ENCODE data around the gene TMEM115. TPM values are rescaled to one million over a fixed set of nuclear protein-coding genes. Genes with fewer than 3 reads are reported as not detected.

The TMEM115 gene
- total and polyA plus RNA-seq, 9 of the 15 experiments (the other 6 are each of a cell fraction or from before 2014, with no cell fraction given): 1.6 to 26.9 (median 14.1) TPM

DNA sequence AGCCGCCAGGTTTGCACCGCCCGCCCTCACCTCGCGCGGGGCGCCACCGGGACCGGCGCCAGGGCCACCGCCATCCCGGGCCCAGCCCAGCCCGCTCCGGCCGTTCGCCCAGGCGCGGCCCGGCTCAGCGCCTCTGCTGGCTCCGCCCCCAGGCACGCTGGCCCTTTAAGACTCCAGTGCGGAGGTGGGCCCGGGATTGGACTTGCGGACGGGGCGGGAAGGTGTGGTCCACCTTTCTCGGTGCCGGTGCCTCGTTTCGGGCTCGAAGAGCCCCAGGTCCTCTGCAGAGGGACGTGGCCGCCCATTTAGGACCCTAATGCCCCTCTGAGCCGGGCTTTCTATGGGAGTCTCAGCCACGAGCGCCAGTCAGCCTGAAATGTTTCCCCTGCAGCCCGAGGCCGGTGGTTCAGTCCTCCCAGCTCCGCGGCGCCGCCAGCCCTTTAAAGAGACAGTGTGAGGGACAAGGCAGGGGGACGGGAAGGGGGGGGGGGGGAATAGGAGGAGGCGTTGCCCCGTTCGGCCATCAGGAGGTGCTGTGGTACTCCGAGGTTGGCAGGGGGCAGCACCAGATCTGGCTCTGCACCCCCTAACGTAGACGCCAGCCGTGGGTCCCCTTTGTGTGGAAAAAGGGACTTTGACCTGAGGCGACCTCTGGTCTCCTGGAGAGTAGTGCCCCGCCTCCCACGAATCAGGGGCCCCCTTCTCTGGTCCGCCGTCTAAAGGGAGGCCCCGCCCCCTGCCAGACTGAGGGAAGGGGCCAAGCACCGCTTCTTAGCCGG, 37.8 kb downstream of the TMEM115 start (continued):
- TF ChIP-seq DACH1 (IDR thresholded peaks at IDR 0.05; ENCODE audit: partially characterized antibody) (no peak), ATF1 (CRISPR knock-in tag; IDR thresholded peaks at IDR 0.05) (no peak), ATF1 (tag; IDR thresholded peaks at IDR 0.05) (0 out of 2 replicates have a peak, but pooled peaks have one; percentile 32), HDGF (IDR thresholded peaks at IDR 0.05) (no peak), SREBF1 (IDR thresholded peaks at IDR 0.05; ENCODE audit: borderline replicate concordance, low read depth, low read length) (0 out of 2 replicates have a peak, but pooled peaks have one; percentile 51), CXXC5 (CRISPR knock-in tag; IDR thresholded peaks at IDR 0.05) (peak; percentile 67; the same call in 1 of the 2 replicates), ZNF282 (CRISPR knock-in tag; IDR thresholded peaks at IDR 0.05) (no peak), MXI1 (IDR thresholded peaks at IDR 0.05; ENCODE audit: low read depth, low read length) (0 out of 2 replicates have a peak, but pooled peaks have one; percentile 7), MBD2 (IDR thresholded peaks at IDR 0.05; ENCODE audit: borderline replicate concordance, low read depth) (peak; percentile 94), ZNF436 (CRISPR knock-in tag; IDR thresholded peaks at IDR 0.05) (no peak), ZFP91 (CRISPR knock-in tag; IDR thresholded peaks at IDR 0.05) (peak; percentile 97), SIN3A (IDR thresholded peaks at IDR 0.05; ENCODE audit: borderline replicate concordance in 2 of 2, control insufficient read depth in 1 of 2, low read depth in 2 of 2, low read length in 2 of 2) (peak in 1 of 2 experiments; percentile 85; a peak in 3 of 4 replicates), NRF1 (conservative IDR thresholded peaks at IDR 0.05 in 1 of 2, IDR thresholded peaks at IDR 0.05 in 1 of 2) (peak; percentile 45 to 46; a peak in 2 of 4 replicates), NFIC (IDR thresholded peaks at IDR 0.05) (peak; percentile 56; the same call in 1 of the 2 replicates), POLR2G (IDR thresholded peaks at IDR 0.05; ENCODE audit: low read depth, low read length) (peak; percentile 78), SAP30 (IDR thresholded peaks at IDR 0.05; ENCODE audit: borderline replicate concordance, insufficient read depth, low read depth, low read length, poor library complexity, severe bottlenecking) (peak; percentile 77), ZNF224 (CRISPR knock-in tag; IDR thresholded peaks at IDR 0.05) (no peak), HDAC3 (IDR thresholded peaks at IDR 0.05; ENCODE audit: borderline replicate concordance, partially characterized antibody) (no peak), SIN3B (IDR thresholded peaks at IDR 0.05; ENCODE audit: low read depth) (0 out of 2 replicates have a peak, but pooled peaks have one; percentile 36), ATF7 (IDR thresholded peaks at IDR 0.05) (peak; percentile 100), NR2C2 (CRISPR knock-in tag; IDR thresholded peaks at IDR 0.05) (no peak), NR2C2 (tag; IDR thresholded peaks at IDR 0.05) (peak; percentile 29; the same call in 1 of the 2 replicates)
- TF ChIP-seq, protein P1, sequence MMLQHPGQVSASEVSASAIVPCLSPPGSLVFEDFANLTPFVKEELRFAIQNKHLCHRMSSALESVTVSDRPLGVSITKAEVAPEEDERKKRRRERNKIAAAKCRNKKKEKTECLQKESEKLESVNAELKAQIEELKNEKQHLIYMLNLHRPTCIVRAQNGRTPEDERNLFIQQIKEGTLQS (IDR thresholded peaks at IDR 0.05): peak; percentile 37; the same call in 1 of the 2 replicates
- TF ChIP-seq, protein P1 (CRISPR knock-in tag; conservative IDR thresholded peaks at IDR 0.05): no peak
- TF ChIP-seq, protein P2, sequence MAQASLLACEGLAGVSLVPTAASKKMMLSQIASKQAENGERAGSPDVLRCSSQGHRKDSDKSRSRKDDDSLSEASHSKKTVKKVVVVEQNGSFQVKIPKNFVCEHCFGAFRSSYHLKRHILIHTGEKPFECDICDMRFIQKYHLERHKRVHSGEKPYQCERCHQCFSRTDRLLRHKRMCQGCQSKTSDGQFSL (CRISPR knock-in tag; IDR thresholded peaks at IDR 0.05): peak; percentile 91
- TF ChIP-seq, protein P2 (tag; IDR thresholded peaks at IDR 0.05): peak in 1 of 2 experiments; percentile 92; a peak in 2 of 4 replicates
